ENCODE measurements around the gene RNF214. TPM values are rescaled to one million over a fixed set of nuclear protein-coding genes. Genes with fewer than 3 reads are reported as not detected.

The RNF214 gene
- total and polyA plus RNA-seq, 10 of the 15 experiments (the other 5 are each of a cell fraction or from before 2014, with no cell fraction given): 4.8 to 16.8 (median 10.5) TPM

DNA sequence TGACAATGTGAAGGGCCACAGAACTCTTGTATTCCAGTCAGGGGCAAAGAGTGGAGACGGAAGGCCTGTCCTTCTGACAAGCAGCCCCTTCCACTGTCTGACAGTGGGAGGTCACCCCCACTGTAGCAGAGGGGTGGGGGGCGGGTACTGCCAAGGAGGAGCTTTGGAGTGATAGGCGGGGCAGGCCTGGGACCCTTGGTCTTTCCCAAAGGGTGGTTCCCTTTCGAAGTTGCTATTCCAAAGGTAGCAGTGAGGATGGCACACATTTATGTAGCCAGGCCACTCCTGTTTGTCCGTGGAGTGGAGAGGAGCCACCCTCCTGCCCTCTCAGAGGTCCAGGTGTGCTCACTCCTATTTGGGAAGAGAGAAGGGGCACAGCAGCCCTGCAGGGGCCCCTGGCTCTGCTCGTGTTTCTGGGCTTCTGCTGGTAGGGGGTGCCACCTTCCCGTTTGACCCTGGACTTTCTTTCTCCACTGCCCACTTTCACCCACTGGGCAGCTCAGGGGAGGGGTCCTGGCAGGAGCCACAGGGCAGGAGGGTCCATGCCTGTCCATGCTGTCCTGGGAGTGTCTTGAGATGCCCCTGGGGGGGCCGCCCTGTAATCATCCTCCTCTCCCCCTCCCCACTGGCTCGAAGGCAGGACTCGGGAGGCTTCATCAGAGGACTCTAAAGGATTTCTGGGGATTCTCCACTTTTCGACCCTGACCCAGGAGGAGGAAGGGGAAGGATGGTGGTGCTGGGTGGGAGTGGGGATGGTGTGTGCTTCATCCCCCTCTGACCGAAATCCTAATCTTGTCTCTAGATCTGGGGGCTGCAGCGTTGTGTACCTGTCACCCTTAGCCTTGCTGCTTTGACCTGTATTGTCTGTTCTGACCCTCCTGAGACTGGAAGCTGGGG is 32.3 kb upstream of the RNF214 start:
- no peak overlapping the region for H3K4me3 ChIP-seq
- H3K79me2 ChIP-seq (ENCODE audit: control insufficient read depth, insufficient read depth, low read length): no peaks in the 10 kb centered on the region
- CTCF ChIA-PET: interaction anchor here (2.1 kb wide), 1 partner anchor 19 kb away, joined by 5 read pairs; no protein-coding TSS in a partner anchor
- no peak overlapping the region for H3K9ac ChIP-seq (ENCODE audit: control insufficient read depth, insufficient read depth, low read length)
- WGBS (ENCODE audit: insufficient coverage, insufficient replicate concordance, low lambda C conversion rate, missing lambda C conversion rate): 55% methylated on average over 10 of the region's 13 CpGs
- intact Hi-C loops (cut with micrococcal nuclease; ENCODE audit: unreplicated experiment) (no loop called here), in situ Hi-C loops (cut with MboI) (no loop called here)
- FAIRE-seq: no peak
- no peak for DNase-seq (ENCODE audit: low read depth, low spot score)
- POLR2A ChIA-PET: interaction anchor here (0.6 kb wide), 1 partner anchor 29 kb away, joined by 3 read pairs; no protein-coding TSS in a partner anchor
- no peak for ATAC-seq
- SMC1A ChIA-PET (ENCODE audit: uncharacterized antibody, unreplicated experiment): no interaction called here
- no peaks in the 10 kb centered on the region for H3K27me3 ChIP-seq (replicated peaks in 1 of 2; ENCODE audit: control insufficient read depth in 2 of 2, insufficient read depth in 2 of 2, low read length in 1 of 2)
- no peaks in the 10 kb centered on the region for H3K4me1 ChIP-seq (ENCODE audit: control insufficient read depth, insufficient read depth, low read length)
- no peak overlapping the region for H2AFZ ChIP-seq (ENCODE audit: control insufficient read depth, low read depth, low read length)
- H4K20me1 ChIP-seq (ENCODE audit: control insufficient read depth, insufficient read depth): no peaks in the 10 kb centered on the region
- H3K27ac ChIP-seq (ENCODE audit: control insufficient read depth, insufficient read depth): no peak overlapping the region
- RAD21 ChIA-PET (ENCODE audit: unreplicated experiment): no interaction called here
- peaks cover 0 to 1% of the 10 kb centered on the region in 2 experiments; a peak in 3 of 4 replicates for H3K36me3 ChIP-seq (ENCODE audit: control insufficient read depth in 2 of 2, insufficient read depth in 2 of 2, low read length in 1 of 2)
- TF ChIP-seq SREBF2 (IDR thresholded peaks at IDR 0.05; ENCODE audit: low read length) (no peak), ZNF24 (IDR thresholded peaks at IDR 0.05) (no peak), RBBP5 (conservative IDR thresholded peaks at IDR 0.05) (no peak)
- TF ChIP-seq, protein P1, sequence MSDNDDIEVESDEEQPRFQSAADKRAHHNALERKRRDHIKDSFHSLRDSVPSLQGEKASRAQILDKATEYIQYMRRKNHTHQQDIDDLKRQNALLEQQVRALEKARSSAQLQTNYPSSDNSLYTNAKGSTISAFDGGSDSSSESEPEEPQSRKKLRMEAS (IDR thresholded peaks at IDR 0.05; ENCODE audit: low read depth, low read length): no peak
- no peak overlapping the region for H3K4me2 ChIP-seq (ENCODE audit: control insufficient read depth, insufficient read depth)
- no TSS peak for BruUV-seq (replicated peaks)
- no peaks in the 10 kb centered on the region for H3K9me3 ChIP-seq (replicated peaks; ENCODE audit: control insufficient read depth, insufficient read depth, low read length)
